ENCODE results near the gene ABCA4. TPM values are rescaled to one million over a fixed set of nuclear protein-coding genes. Genes with fewer than 3 reads are reported as not detected.

Gene ABCA4
- total and polyA plus RNA-seq, 2 of the 8 experiments (the other 6 are each of a cell fraction or from before 2014, with no cell fraction given): 0.06 TPM; not detected in 1

DNA sequence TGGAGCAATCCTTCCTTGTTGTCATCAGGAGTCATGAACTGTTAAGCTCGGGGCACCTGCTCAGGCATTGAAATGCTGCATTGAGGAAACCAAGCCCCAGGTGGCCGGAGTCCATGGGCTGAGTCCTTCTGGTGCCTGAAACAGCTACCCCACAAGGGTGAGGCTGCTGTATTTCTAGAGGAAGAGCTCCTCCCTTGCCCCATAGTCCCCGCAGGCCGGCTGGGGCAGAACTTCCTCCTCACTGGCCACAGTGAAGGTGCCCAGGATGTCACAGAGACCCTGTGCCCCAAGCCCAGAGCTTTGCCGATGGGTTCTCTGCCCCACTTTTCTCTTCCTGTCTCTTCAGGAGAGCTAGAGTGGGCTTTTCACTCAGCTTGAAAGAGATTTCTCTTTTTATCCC is 130.9 kb downstream of the ABCA4 start:
- WGBS, 2 experiments (ENCODE audit: extremely low coverage in 1 of 2, insufficient coverage in 1 of 2, insufficient read length in 1 of 2, insufficient replicate concordance in 2 of 2, low coverage in 1 of 2, low lambda C conversion rate in 2 of 2, missing lambda C conversion rate in 1 of 2): 85% methylated on average over 5 of the region's 5 CpGs; no CpG with 5 or more reads in 1 of the 2 experiments
- Histone ChIP-seq H3K23me2 (ENCODE audit: low read depth, low read length) (no peaks in the 10 kb centered on the region), H2BK15ac (ENCODE audit: low read length) (no peak overlapping the region), H4K20me1 (replicated peaks in 1 of 2; ENCODE audit: control insufficient read depth in 1 of 2, insufficient read depth in 2 of 2, low read length in 2 of 2) (no peaks in the 10 kb centered on the region), H4K8ac (ENCODE audit: extremely low read depth, insufficient read depth, low read length) (no peak overlapping the region), H2AFZ (ENCODE audit: low read length) (no peak overlapping the region), H2BK20ac (ENCODE audit: low read length) (no peak overlapping the region), H3K9ac (replicated peaks in 1 of 4; ENCODE audit: extremely low read depth in 1 of 4, low read depth in 3 of 4, low read length in 3 of 4) (no peak overlapping the region), H3K27ac (ENCODE audit: low read depth, low read length) (no peak overlapping the region), H3K4me3 (ENCODE audit: extremely low read depth in 1 of 4, insufficient read depth in 2 of 4, low read depth in 3 of 4, low read length in 4 of 4) (no peak overlapping the region), H3K36me3 (ENCODE audit: control insufficient read depth in 2 of 4, insufficient read depth in 4 of 4, low read length in 3 of 4) (no peaks in the 10 kb centered on the region), H3K4ac (replicated peaks; ENCODE audit: insufficient read length, low read depth, low read length) (no peak overlapping the region), H3K9me3 (ENCODE audit: insufficient read depth in 2 of 2, low read depth in 1 of 2, low read length in 1 of 2) (no peaks in the 10 kb centered on the region), H2BK5ac (ENCODE audit: low read depth, low read length) (no peak overlapping the region), H3K4me1 (replicated peaks in 1 of 4; ENCODE audit: control insufficient read depth in 3 of 4, insufficient read depth in 4 of 4, low read length in 3 of 4) (peaks cover 0 to 3% (median 0%) of the 10 kb centered on the region in 4 experiments; a peak in 2 of 7 replicates), H3K18ac (ENCODE audit: extremely low read depth, low read length) (no peak overlapping the region), H2BK120ac (replicated peaks; ENCODE audit: low read depth, low read length) (no peak overlapping the region), H3K79me2 (ENCODE audit: control insufficient read depth in 1 of 2, insufficient read depth in 2 of 2, low read length in 2 of 2) (no peaks in the 10 kb centered on the region), H4K91ac (replicated peaks; ENCODE audit: insufficient read length, low read length) (no peak overlapping the region), H3K14ac (ENCODE audit: insufficient read length) (no peak overlapping the region), H3K79me1 (ENCODE audit: low read depth, low read length) (no peaks in the 10 kb centered on the region), H3K4me2 (ENCODE audit: insufficient read depth in 1 of 2, low read depth in 2 of 2, low read length in 2 of 2) (no peak overlapping the region), H2AK5ac (ENCODE audit: low read depth, low read length) (no peak overlapping the region), H3K27me3 (replicated peaks in 1 of 4; ENCODE audit: control insufficient read depth in 3 of 4, extremely low read depth in 1 of 4, insufficient read depth in 3 of 4, low read length in 3 of 4) (no peaks in the 10 kb centered on the region), H3K23ac (ENCODE audit: insufficient read length) (no peak overlapping the region), H2BK12ac (ENCODE audit: low read depth, low read length) (no peak overlapping the region), H4K5ac (ENCODE audit: insufficient read length, low read depth, low read length) (no peak overlapping the region), H3K56ac (replicated peaks; ENCODE audit: insufficient read length, low read depth, low read length) (no peak overlapping the region)
- no peak for FAIRE-seq
- POLR2A ChIA-PET (ENCODE audit: partially characterized antibody): no interaction called here
- no peak for DNase-seq (ENCODE audit: low read depth in 1 of 2, low spot score in 2 of 2)
- no peak for TF ChIP-seq HDAC6 (IDR thresholded peaks at IDR 0.05; ENCODE audit: low read depth, low read length)
- CTCF ChIA-PET (ENCODE audit: partially characterized antibody): interaction anchor here (0.9 to 5.3 kb wide), 7 partner anchors 10 to 395 kb away, joined by 3 to 46 read pairs (median 5); no protein-coding TSS in a partner anchor
